GM12864 (cell line): ENCODE results near the gene CCDC182.

Source experiments
- DNase-seq: peaks from one replicate; pipeline ENCODE4 v3.0.0-alpha.2; 2011; ENCODE audit warnings: low read depth
- H3K4me3 ChIP-seq: 2 replicates; pipeline ENCODE4 v1.5.1; 2011; ENCODE audit warnings: mild to moderate bottlenecking, low read depth, low read length, control low read depth
- CTCF ChIP-seq: IDR thresholded peaks from 2 replicates; pipeline ENCODE4 v1.5.1; 2011; ENCODE audit warnings: low read depth, mild to moderate bottlenecking, moderate library complexity, low read length, control low read depth, inconsistent platforms; ENCODE audit errors: missing control alignments

The CCDC182 gene

GRCh38 chr17:57752031-57752905, 7.2 kb upstream of the CCDC182 start:
- H3K4me3 ChIP-seq, result no peak overlapping the region
- no peak for DNase-seq
- TF ChIP-seq CTCF, result no peak

- no peak overlapping the region for H3K4me3 ChIP-seq
- no peak for DNase-seq
- no peak for TF ChIP-seq CTCF
These were observed 6.4 kb upstream of the CCDC182 start for GRCh38 chr17:57751348-57751971.

- DNase-seq, result no peak
- TF ChIP-seq CTCF, result no peak
- no peak overlapping the region for H3K4me3 ChIP-seq
These were observed 5.8 kb upstream of the CCDC182 start for GRCh38 chr17:57750895-57751294.

- no peak overlapping the region for H3K4me3 ChIP-seq
- DNase-seq, result no peak
These were observed 5.2 kb upstream of the CCDC182 start for GRCh38 chr17:57750109-57750871.

GRCh38 chr17:57749701-57750100, 4.6 kb upstream of the CCDC182 start:
- no peak overlapping the region for H3K4me3 ChIP-seq
- TF ChIP-seq CTCF, result no peak
- DNase-seq, result no peak

More at GRCh38 chr17:57750109-57750871, 5.2 kb upstream of the CCDC182 start:
- no peak for TF ChIP-seq CTCF

GRCh38 chr17:57747221-57748017, 2.3 kb upstream of the CCDC182 start:
- DNase-seq, result no peak
- H3K4me3 ChIP-seq, result no peak overlapping the region
- TF ChIP-seq CTCF, result peak; percentile 74
